Measurements from ENCODE around the gene SPAG16. TPM values are rescaled to one million over a fixed set of nuclear protein-coding genes. Genes with fewer than 3 reads are reported as not detected.

SPAG16 gene
- total and polyA plus RNA-seq, 4 donors: 8.7 to 90.6 (median 21.6) TPM

- no peak for DNase-seq
- Histone ChIP-seq H3K27me3 (ENCODE audit: control insufficient read depth in 3 of 3, insufficient read depth in 3 of 3, low read length in 2 of 3) (peaks cover 0 to 3% (median 0%) of the 10 kb centered on the region in 3 donors), H3K9ac (ENCODE audit: insufficient read depth in 1 of 2, low read length in 2 of 2) (no peak overlapping the region), H3K36me3 (ENCODE audit: control insufficient read depth in 4 of 4, insufficient read depth in 4 of 4, low read length in 4 of 4) (no peaks in the 10 kb centered on the region), H3K27ac (ENCODE audit: low read depth in 1 of 2, low read length in 1 of 2) (no peak overlapping the region), H3K9me3 (ENCODE audit: control insufficient read depth in 4 of 4, insufficient read depth in 3 of 4, low read length in 3 of 4) (peaks cover 0 to 2% (median 0%) of the 10 kb centered on the region in 4 donors), H3K4me1 (ENCODE audit: control insufficient read depth in 5 of 5, insufficient read depth in 5 of 5, low read length in 5 of 5) (no peaks in the 10 kb centered on the region), H3K4me3 (no peak overlapping the region)
- ATAC-seq (ENCODE audit: insufficient read depth, low FRiP score): no peak
- no peak for TF ChIP-seq CTCF (IDR thresholded peaks at IDR 0.05; ENCODE audit: control extremely low read depth, extremely low read depth)
- WGBS, 2 donors: 73 to 83% methylated on average over 8 of the region's 8 CpGs
Observed at GRCh38 chr2:213562539-213563180, 278.4 kb downstream of the SPAG16 start.

DNA sequence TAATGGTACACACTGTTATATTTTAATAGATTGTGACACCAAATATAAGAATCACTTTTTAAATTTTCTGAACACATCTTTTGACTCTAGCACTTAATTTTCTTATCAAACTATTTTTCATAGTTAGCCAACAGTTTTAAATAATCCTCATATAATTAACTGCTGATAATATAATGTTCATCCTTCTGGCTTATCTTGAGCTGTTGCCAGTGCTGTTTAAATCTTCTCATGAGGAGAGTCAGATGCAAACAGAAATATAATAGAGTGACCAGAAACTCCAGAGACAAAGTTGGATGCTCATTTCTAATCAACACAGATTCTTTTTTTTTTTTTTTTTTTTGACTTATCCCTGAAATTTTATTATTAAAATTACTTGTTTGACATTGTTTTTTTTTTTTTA lies 282.6 kb downstream of the SPAG16 start:
- Histone ChIP-seq H3K4me3 (no peak overlapping the region), H3K36me3 (ENCODE audit: control insufficient read depth in 4 of 4, insufficient read depth in 4 of 4, low read length in 4 of 4) (no peaks in the 10 kb centered on the region), H3K4me1 (ENCODE audit: control insufficient read depth in 5 of 5, insufficient read depth in 5 of 5, low read length in 5 of 5) (no peaks in the 10 kb centered on the region), H3K9ac (ENCODE audit: insufficient read depth in 1 of 2, low read length in 2 of 2) (no peak overlapping the region), H3K9me3 (ENCODE audit: control insufficient read depth in 4 of 4, insufficient read depth in 3 of 4, low read length in 3 of 4) (peaks cover 0 to 2% (median 0%) of the 10 kb centered on the region in 4 donors), H3K27me3 (ENCODE audit: control insufficient read depth in 3 of 3, insufficient read depth in 3 of 3, low read length in 2 of 3) (peaks cover 0 to 3% (median 0%) of the 10 kb centered on the region in 3 donors), H3K27ac (ENCODE audit: low read depth in 1 of 2, low read length in 1 of 2) (no peak overlapping the region)
- DNase-seq (peak in 2 of 3 donors; percentile 52 to 58), ATAC-seq (ENCODE audit: insufficient read depth, low FRiP score) (no peak)
- TF ChIP-seq CTCF (IDR thresholded peaks at IDR 0.05; ENCODE audit: control extremely low read depth, extremely low read depth): no peak

DNA sequence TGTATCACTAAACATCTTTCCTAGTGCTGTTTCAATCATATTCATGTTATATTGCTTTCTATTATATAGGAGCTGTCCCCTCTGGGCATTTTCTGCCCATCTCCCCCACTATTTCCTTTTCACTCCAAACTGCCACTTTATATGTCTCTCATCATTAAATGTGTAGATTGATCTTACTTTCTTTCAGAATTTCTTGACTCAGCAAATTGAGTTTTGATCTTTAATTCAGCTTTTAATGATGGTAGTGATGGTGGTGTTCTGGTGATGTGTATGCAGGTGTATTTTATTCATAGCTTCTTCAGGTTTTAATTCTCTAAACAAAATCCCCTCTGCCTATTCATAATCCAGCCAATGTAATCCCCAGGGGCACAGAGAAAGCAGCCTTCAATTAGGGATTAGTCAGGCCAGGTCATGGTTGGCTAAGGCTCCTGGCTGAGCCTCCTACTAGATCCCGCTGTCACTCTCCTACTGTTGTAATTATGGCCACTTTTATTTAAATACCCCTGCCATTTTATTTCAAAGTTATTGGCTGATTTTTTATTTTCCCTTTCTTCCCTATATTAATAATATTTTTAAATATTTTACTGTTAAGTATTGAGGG lies 325.4 kb downstream of the SPAG16 start:
- no peaks in the 10 kb centered on the region for H3K9me3 ChIP-seq (ENCODE audit: control insufficient read depth in 4 of 4, insufficient read depth in 3 of 4, low read length in 3 of 4)
- H3K27ac ChIP-seq (ENCODE audit: low read depth in 1 of 2, low read length in 1 of 2): no peak overlapping the region
- WGBS, 2 donors: 89 to 92% methylated on average over 1 of the region's 1 CpG
- H3K9ac ChIP-seq (ENCODE audit: insufficient read depth in 1 of 2, low read length in 2 of 2): no peak overlapping the region
- no peak overlapping the region for H3K4me3 ChIP-seq
- no peak for ATAC-seq (ENCODE audit: insufficient read depth, low FRiP score)
- no peaks in the 10 kb centered on the region for H3K4me1 ChIP-seq (ENCODE audit: control insufficient read depth in 5 of 5, insufficient read depth in 5 of 5, low read length in 5 of 5)
- DNase-seq: no peak
- H3K36me3 ChIP-seq (ENCODE audit: control insufficient read depth in 4 of 4, insufficient read depth in 4 of 4, low read length in 4 of 4): no peaks in the 10 kb centered on the region
- H3K27me3 ChIP-seq (ENCODE audit: control insufficient read depth in 3 of 3, insufficient read depth in 3 of 3, low read length in 2 of 3): no peaks in the 10 kb centered on the region
- TF ChIP-seq CTCF (IDR thresholded peaks at IDR 0.05; ENCODE audit: control extremely low read depth, extremely low read depth): no peak

Data from lung (tissue), 12 donors.